Muscle layer of duodenum (tissue), 2 donors: ENCODE measurements around the gene N4BP2.
A peak's percentile ranks its signal among the peaks of the same experiment; 100 is the strongest.
"Not testable (repeated sequence)": the region's sequence is repeated elsewhere in the genome, so short reads cannot be mapped to it uniquely, and the experiment has no call there.

Experiments
- H3K27ac ChIP-seq: one replicate; pipeline ENCODE4 v1.7.0; 2013; ENCODE audit warnings: mild to moderate bottlenecking, low read length
- H3K27me3 ChIP-seq: one replicate; pipeline ENCODE4 v1.7.0; 2013; ENCODE audit warnings: low read depth, mild to moderate bottlenecking, control low read depth, low read length
- H3K36me3 ChIP-seq, 2 donors: one replicate each; pipeline ENCODE4 v1.7.0; 2013; ENCODE audit warnings: low read length in 2 of 2, control low read depth in 1 of 2, mild to moderate bottlenecking in 1 of 2; ENCODE audit not compliant: insufficient read depth in 2 of 2, control insufficient read depth in 1 of 2
- H3K4me1 ChIP-seq, 2 donors: one replicate each; pipeline ENCODE4 v1.7.0; 2013; ENCODE audit warnings: low read length in 2 of 2, mild to moderate bottlenecking in 2 of 2, control low read depth in 1 of 2, moderate library complexity in 1 of 2; ENCODE audit not compliant: insufficient read depth in 2 of 2, control insufficient read depth in 1 of 2
- H3K4me3 ChIP-seq, 2 donors: one replicate each; pipeline ENCODE4 v1.7.0; 2013; ENCODE audit warnings: low read length in 2 of 2, low read depth in 1 of 2, mild to moderate bottlenecking in 1 of 2
- H3K9me3 ChIP-seq, 2 donors: one replicate each; pipeline ENCODE4 v1.7.0; 2013; ENCODE audit warnings: low read length in 2 of 2, control low read depth in 1 of 2, mild to moderate bottlenecking in 1 of 2; ENCODE audit not compliant: control insufficient read depth in 1 of 2
- donor health status: healthy.

The N4BP2 gene

DNA sequence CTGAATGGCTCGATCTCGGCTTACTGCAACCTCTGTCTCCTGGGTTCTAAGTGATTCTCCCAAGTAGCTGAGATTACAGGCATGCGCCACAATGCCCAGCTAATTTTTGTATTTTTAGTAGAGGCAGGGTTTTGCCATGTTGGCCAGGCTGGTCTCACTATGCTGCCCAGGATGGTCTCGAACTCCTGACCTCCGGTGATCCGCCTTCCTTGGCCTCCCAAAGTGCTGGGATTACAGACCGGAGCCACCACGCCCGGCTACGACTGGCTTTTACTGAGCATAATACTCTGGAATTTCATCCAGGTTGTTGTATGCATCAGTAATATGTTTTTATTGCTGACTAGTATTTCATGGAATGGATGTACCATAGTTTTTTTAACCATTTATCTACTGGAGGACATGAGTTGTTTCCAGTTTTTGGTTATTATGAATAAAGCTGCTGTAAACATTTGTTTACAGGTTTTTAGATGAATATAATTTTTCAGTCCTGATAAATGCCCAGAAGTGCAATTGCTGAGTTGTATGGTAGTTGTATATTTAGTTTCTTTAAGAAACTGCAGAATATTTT is 31.2 kb downstream of the N4BP2 start:
- Histone ChIP-seq H3K9me3 (no peaks in the 10 kb centered on the region), H3K4me3 (no peak overlapping the region), H3K36me3 (no peaks in the 10 kb centered on the region), H3K27ac (no peak overlapping the region), H3K4me1 (no peaks in the 10 kb centered on the region), H3K27me3 (no peaks in the 10 kb centered on the region)

DNA sequence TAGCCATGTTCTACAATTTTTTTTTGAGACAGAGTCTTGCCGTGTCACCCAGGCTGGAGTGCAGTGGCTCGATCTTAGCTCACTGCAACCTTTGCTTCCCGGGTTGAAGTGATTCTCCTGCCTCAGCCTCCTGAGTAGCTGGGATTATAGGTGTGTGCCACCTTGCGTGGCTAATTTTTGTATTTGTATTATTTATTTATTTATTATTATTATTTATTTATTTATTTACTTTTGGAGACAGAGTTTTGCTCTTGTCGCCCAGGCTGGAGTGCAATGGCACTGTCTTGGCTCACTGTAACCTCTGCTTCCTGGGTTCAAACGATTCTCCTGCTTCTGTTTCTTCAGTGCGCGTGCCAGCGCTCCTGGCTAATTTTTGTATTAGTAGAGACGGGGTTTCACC is 36.8 kb downstream of the N4BP2 start:
- not testable (repeated sequence) for H3K36me3 ChIP-seq

DNA sequence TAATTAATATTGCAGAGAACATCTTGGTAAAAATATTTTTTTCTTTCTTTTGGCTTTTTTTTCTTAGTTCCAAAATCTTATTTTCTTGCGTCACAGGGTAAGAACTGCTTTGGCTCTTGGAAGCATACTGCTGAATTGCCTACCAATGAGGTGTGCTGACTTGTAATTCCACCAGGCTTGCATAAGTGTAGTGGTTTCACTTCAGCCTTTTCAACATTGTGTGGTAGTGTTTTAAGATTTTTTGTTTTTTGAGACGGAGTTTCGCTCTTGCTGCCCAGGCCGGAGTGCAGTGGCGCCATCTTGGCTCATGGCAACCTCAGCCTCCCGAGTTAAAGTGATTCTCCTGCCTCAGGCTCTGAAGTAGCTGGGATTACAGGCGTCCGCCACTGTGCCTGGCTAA is 42.4 kb downstream of the N4BP2 start:
- Histone ChIP-seq H3K36me3 (peaks cover 0 to 5% of the 10 kb centered on the region in 2 donors), H3K27ac (no peak overlapping the region), H3K27me3 (no peaks in the 10 kb centered on the region), H3K4me3 (no peak overlapping the region), H3K9me3 (no peaks in the 10 kb centered on the region), H3K4me1 (no peaks in the 10 kb centered on the region)

More for the DNA sequence above, 36.8 kb downstream of the N4BP2 start:
- not testable (repeated sequence) for H3K9me3 ChIP-seq, H3K4me3 ChIP-seq, H3K4me1 ChIP-seq, H3K27ac ChIP-seq, H3K27me3 ChIP-seq

DNA sequence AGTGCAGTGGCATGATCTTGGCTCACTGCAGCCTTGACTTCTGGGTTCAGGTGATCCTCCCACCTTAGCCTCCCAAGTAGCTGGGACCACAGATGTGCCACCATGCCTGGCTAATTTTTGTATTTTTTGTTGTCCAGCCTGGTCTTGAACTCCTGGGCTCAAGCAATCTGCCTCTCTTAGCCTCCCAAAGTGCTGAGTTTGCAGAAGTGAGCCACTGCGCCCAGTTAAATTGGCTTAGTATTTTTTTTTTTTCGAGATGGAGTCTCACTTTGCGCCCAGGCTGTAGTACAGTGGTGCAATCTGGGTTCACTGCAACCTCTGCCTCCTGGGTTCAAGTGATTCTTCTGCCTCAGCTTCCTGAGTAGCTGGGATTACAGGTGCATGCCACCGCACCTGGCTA is 50.5 kb downstream of the N4BP2 start:
- H3K27me3 ChIP-seq, H3K4me1 ChIP-seq, H3K36me3 ChIP-seq, H3K4me3 ChIP-seq, H3K9me3 ChIP-seq, H3K27ac ChIP-seq: not testable (repeated sequence)

DNA sequence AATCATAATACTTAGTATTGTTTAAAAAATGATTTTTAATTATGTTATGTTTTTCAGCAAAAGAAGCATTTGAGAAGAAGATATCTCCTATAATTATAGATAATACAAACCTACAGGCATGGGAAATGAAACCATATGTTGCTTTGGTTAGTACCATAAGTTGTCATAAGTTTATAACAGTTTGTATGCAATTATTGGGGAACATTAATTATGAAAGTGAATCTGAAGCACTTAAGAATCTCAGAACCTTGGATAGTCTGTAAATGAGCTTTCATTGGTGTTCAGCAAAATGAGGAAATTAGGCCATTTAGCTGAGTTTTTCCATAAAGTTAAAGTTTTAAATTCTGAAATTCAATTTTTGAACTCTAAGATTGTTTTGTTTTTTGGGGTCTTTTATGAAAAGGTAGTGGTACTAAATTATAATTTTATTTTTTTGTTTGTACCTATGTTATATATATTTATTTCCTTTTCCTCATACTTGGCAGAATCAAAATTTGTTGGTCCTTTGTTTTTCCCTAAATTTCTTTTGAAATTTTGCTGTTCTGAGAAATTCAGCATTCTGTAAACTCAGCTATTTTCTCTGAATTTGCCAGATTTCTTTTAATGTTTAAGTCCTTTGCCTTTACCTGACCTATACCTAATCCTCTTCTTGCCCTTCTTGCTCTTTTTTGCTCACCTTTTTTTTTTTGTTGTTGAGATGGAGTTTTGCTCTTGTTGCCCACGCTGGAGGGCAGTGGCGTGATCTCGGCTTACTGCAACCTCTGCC is 55.6 kb downstream of the N4BP2 start:
- H3K4me1 ChIP-seq: peaks cover 0 to 6% of the 10 kb centered on the region in 2 donors
- no peak overlapping the region for H3K4me3 ChIP-seq
- no peaks in the 10 kb centered on the region for H3K36me3 ChIP-seq
- H3K27ac ChIP-seq: no peak overlapping the region
- H3K9me3 ChIP-seq: no peaks in the 10 kb centered on the region
- no peaks in the 10 kb centered on the region for H3K27me3 ChIP-seq

DNA sequence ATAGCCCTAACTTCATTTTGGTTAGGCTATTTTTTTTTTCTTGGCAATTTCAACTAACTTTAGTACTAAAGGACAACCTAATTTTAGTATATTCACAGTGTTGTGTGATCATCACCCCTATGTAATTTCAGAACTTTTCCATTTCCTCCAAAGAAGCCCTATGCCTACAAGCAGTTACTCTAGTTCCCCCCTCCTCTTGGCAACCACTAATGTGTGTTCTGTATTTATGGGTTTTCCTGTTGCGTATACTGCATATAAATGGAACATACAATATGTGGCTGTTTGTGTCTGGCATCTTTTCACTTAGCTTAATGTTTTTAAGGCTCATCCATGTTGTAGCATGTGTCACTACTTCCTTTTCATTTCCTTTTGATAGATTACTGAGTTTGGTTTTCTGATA is 57.6 kb downstream of the N4BP2 start:
- Histone ChIP-seq H3K4me1 (peaks cover 0 to 6% of the 10 kb centered on the region in 2 donors), H3K9me3 (no peaks in the 10 kb centered on the region), H3K36me3 (no peaks in the 10 kb centered on the region), H3K27ac (no peak overlapping the region), H3K27me3 (no peaks in the 10 kb centered on the region), H3K4me3 (no peak overlapping the region)

DNA sequence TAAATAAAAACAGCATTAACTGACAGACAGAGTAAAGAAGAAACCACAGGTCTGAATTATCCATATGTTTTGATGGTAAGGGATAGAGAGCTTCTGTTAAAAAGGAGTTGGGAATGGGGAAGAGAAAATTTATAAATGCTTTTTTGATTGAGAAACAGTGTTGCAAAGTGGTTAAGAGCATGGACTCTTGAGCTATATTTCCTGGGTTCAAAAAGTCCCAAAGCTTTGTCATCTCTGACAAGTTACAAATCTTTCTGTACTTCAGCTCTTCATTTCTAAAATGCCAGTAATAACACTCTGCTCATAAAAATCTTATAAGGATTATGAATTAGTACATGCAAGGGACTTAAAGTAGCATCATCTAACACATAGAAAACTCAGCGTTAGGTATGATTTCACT is 62.2 kb downstream of the N4BP2 start:
- H3K27ac ChIP-seq: no peak overlapping the region
- H3K27me3 ChIP-seq: no peaks in the 10 kb centered on the region
- H3K4me3 ChIP-seq: no peak overlapping the region
- H3K36me3 ChIP-seq: peaks cover 0 to 6% of the 10 kb centered on the region in 2 donors
- H3K4me1 ChIP-seq: peaks cover 0 to 6% of the 10 kb centered on the region in 2 donors
- no peaks in the 10 kb centered on the region for H3K9me3 ChIP-seq

DNA sequence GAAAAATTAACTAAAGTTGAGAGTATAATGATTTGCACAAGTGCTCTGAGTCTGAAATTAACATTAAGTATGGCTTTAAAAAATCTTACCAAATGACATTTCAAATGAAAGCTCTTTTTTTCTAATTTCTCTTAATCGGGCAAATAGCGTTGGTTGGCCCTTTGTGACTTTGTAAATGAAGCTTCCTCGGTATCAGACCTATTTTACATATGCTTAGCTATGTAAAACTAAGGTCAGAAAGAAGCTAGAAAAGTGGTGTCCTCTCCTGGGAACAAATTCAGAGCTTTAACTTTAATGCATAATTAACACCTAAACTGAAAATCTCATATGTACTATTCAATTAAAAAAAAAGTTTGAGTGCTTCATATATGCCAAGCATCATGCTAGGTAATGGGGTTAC is 62.7 kb downstream of the N4BP2 start:
- no peaks in the 10 kb centered on the region for H3K9me3 ChIP-seq
- no peaks in the 10 kb centered on the region for H3K27me3 ChIP-seq
- H3K4me1 ChIP-seq: peaks cover 0 to 6% of the 10 kb centered on the region in 2 donors
- peaks cover 0 to 6% of the 10 kb centered on the region in 2 donors for H3K36me3 ChIP-seq
- no peak overlapping the region for H3K4me3 ChIP-seq
- no peak overlapping the region for H3K27ac ChIP-seq

DNA sequence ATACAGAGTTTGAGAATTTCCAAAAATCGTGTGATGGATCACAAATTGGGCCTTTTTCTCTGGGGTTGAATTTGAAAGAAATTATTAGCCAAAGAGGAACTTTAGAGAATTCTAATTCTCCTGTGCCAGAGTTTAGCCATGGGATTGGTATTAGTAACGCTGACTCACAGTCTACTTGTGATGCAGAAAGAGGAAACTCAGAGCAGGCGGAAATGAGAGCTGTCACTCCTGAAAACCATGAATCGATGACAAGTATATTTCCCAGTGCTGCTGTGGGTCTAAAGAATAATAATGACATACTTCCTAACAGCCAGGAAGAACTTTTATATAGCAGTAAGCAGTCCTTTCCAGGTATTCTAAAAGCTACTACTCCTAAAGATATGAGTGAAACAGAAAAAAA is 64.9 kb downstream of the N4BP2 start:
- Histone ChIP-seq H3K4me1 (no peaks in the 10 kb centered on the region), H3K4me3 (no peak overlapping the region), H3K27ac (peak overlapping the region; percentile 3), H3K9me3 (no peaks in the 10 kb centered on the region), H3K36me3 (peaks cover 4 to 6% of the 10 kb centered on the region in 2 donors), H3K27me3 (no peaks in the 10 kb centered on the region)

DNA sequence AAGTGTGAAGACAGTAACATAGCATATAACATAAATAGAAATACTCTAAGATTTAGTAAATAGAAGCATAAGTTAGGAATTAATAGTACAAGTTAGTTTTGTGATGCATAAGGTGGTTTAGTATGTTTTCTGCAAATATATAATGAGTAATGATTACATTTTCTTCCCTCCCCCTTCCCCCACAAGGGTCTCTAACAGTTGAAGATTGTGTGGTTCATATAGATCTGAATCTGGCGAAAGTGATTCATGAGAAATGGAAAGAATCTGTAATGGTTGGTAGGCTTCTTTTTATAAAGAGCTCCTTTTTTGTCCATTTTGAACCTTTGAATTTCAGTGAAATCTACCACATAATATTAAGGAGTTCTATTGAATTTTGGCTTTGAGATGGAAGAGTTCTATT is 66.3 kb downstream of the N4BP2 start:
- no peak overlapping the region for H3K27ac ChIP-seq
- H3K36me3 ChIP-seq: peaks cover 4 to 6% of the 10 kb centered on the region in 2 donors
- H3K9me3 ChIP-seq: no peaks in the 10 kb centered on the region
- H3K4me3 ChIP-seq: no peak overlapping the region
- no peaks in the 10 kb centered on the region for H3K4me1 ChIP-seq
- no peaks in the 10 kb centered on the region for H3K27me3 ChIP-seq

DNA sequence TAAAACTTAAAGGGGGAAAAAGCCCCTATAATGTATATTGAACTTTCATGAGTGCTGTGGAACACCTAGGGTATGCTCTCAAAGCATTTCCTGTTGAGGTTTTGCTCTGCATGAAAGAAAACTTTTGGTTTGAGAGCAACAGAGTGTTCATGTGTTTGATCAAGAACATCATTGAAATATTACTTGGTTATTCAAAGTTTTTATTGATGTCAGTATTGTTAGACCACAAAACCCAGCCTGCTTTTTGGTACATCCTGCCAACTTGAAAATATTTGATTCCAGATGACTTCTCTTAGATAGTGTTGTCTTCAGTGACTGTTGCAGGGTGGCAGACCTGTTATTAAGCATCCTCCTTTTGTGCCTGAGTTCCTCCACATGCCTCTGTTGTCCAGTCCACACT is 68.0 kb downstream of the N4BP2 start:
- H3K27ac ChIP-seq: no peak overlapping the region
- no peak overlapping the region for H3K4me3 ChIP-seq
- H3K36me3 ChIP-seq: peaks cover 6 to 7% of the 10 kb centered on the region in 2 donors
- no peaks in the 10 kb centered on the region for H3K27me3 ChIP-seq
- H3K9me3 ChIP-seq: no peaks in the 10 kb centered on the region
- no peaks in the 10 kb centered on the region for H3K4me1 ChIP-seq
